A549 (cell line): Measurements from ENCODE around the gene DGKH.

Experiments
- CTCF ChIP-seq: fragments of >200 bp; sonication (Bioruptor Twin); formaldehyde crosslinking; IDR thresholded peaks from 3 replicates; pipeline ENCODE4 v1.5.1; 2016
- RAD21 ChIP-seq, 2 experiments: fragments of >200 bp in 1 of 2; sonication (Bioruptor Twin) in 1 of 2; formaldehyde crosslinking in 1 of 2; IDR thresholded peaks in 1 of 2; conservative IDR thresholded peaks in 1 of 2; 2 replicates in 1 of 2; 3 replicates in 1 of 2; pipeline ENCODE4 v1.6.1; 2012 to 2018; ENCODE audit warnings: inconsistent platforms in 1 of 2

GRCh38 chr13:42239644-42240043 lies 191.2 kb downstream of the DGKH start:
- no peak for TF ChIP-seq CTCF
- no peak for TF ChIP-seq RAD21 (conservative IDR thresholded peaks at IDR 0.05 in 1 of 2, IDR thresholded peaks at IDR 0.05 in 1 of 2)
